GM21390 (cell line): ENCODE results near the gene TMIE.

Source experiments
- ATAC-seq: cut with Tn5 transposase; IDR thresholded peaks from one replicate; pipeline ENCODE4 v1.9.1; 2021; ENCODE audit not compliant: unreplicated experiment

The TMIE gene

DNA sequence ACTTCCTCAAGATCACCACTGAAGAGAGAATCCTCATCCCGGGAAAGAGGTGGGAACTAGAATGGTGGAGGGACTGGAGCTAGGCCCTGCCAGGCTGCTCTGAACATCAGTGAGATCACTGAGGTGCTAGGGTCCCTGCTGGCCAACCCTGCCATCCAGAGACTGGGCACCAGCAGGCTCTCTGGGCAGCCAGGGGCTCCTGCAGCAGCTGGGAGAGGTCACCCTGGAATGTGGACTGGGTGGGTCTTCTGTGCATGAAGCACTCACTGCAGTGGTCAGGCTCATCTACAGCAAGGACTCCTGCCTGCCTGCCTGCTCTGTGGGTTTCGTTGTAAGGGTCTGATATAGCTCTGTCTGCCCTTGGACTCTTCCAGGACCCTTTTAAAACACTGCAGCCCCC, 32.6 kb upstream of the TMIE start:
- no peak for ATAC-seq

DNA sequence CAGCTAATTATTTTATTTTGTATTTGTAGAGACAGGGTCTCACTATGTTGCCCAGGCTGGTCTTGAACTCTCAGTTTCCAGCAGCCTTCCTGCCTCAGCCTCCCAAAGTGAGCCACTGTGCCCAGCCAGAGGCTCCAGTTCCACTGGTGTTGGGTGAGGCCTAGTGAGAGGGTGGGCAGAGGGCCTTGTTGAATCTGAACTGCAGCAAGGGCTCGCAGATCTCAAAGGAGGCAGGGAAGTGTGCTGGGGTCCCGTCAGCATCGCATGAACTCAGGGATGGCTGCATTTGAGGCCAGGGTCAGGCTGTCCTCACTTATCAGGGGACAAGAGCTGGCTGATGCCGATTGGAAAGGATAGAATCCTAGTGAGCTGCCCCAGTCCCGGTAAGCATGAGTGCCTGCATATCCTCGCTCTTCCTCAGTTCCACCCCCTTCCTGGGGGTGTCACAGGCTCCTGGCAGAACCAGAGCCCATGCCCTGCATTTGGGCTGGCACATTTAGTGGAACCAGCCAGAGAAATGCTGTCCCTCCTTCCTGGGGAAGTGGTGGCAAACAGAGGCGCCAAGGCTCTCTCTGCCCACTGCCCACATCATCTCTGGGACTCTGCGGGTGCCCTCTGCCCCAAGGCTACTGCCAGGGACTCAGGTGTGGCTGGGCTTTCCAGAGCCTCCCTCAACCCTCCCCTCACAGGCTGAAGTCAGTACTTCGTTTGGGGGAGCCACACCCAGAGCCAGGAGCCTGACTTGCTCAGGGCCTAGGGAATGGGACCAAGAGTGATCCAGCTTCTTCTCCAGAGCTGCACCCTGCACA, 31.8 kb upstream of the TMIE start:
- no peak for ATAC-seq

DNA sequence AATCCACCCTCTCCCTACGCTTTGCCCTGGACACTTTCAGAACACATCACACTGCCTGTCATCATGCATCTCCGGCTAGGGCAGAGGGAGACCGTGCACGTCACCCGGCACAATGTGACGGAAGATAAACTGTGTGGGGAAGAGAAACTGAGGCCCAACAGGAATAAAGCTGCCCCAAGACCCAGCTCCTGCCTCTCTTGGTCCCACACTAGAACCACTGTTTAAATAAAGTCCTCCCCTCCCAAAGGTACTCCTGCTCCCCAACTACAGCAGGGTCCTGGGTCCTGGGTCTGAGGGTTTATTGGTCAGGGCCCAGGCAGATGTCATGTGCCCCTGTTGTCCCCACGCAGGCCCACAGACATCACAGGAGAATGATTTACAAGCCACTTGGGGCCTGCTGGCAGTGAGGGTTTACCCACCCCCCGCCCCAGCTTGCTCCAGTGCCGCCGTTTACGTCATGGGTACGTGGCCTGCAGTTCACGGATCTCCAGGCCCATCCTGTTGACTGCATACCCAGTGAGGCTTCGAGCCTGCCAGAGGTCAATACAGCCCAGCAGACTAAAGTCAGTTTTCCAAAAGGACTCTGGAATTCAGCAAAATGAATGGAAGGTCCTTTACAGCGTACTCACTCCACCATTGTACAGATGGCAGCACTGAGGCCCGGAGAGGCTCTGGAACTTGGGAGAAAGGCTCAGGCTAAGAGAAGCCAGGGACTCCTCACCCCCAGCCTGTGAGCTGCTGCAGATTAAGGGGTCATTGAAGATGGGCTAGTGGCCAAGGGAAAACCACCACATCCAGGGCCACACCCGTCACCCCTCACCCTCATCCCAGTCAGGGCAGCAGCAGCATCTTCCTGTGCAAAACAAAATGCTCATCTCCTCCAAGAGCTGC, 30.9 kb upstream of the TMIE start:
- ATAC-seq = no peak

DNA sequence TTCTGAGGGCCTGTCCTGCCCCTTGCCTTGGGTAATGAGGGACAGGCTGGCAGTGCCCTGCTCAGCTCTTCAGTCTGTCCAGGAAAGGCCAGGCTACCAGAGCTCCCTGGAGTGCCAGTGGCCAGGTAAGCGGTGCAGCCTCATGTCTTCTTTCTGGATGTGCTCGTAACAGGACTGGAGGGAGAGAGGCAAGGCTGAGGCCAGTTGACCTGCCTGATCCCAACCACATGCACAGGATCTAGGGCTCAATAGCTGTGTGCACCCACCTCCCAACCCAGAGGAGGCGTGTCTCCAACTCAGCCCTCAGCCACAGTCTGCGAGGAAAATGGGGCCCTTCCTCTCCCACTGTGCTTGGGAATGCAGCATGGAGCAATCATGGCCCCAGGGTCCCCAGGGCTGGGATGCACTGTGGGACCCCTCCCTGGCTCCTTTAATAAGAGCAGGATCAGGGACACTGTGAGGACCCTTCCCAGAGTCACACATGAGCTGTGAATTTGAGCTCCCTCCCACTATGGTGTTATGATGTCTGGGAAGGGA, 30.2 kb upstream of the TMIE start:
- no peak for ATAC-seq

DNA sequence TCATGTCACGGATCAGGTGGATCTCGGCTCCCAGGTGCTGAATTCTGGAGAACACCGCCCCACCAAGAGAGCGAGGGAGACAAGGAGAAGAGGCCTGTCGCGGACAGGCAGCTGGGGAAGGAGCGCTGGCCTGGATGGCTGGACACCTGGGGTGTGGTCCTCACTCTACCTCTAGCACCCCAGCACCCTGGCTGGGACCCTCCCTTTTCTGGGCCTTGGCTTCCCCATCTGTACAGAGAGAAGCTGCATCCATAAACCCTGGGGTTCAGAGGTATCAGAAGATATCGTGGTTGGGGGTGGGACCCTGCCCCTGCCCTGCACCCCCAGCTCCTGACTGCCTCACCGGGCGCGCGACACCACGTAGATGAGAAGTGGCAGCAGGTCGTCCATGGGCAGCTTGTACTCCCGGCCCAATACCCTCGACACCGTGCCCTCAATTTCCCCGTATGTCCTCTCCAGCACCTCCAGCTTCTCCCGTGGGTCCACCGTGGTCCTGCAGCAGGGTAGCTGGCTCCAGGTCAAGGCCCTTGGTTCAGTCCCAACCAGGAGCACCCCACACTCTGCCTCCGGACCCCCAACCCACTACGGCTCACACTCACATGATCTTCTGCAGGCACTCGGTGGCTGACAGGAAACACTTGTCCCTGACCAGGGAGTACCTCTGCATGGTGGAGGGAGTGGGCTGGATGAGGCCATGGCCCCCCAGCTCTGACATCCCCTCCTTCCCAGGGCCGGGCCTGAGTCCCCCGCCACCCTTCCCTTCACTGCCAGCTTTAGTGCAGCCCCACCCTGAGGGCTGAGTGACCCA, 29.4 kb upstream of the TMIE start:
- ATAC-seq = no peak

DNA sequence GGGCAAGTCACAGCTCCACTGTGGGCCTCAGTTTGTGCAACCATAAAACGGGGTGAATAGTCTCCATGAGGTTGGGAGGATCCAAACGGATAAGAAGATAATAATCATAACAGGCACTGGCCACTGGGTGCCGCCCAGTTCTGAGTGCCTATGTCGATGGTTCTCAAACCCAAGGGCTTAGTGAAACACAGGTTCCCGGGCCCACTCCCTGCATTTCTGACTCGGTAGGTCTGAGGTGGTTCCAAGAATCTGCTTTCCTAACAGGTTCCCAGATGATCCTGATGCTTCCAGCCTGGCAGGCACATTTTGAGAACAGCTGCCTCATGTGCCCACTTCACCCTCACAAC, 28.9 kb upstream of the TMIE start:
- no peak for ATAC-seq

DNA sequence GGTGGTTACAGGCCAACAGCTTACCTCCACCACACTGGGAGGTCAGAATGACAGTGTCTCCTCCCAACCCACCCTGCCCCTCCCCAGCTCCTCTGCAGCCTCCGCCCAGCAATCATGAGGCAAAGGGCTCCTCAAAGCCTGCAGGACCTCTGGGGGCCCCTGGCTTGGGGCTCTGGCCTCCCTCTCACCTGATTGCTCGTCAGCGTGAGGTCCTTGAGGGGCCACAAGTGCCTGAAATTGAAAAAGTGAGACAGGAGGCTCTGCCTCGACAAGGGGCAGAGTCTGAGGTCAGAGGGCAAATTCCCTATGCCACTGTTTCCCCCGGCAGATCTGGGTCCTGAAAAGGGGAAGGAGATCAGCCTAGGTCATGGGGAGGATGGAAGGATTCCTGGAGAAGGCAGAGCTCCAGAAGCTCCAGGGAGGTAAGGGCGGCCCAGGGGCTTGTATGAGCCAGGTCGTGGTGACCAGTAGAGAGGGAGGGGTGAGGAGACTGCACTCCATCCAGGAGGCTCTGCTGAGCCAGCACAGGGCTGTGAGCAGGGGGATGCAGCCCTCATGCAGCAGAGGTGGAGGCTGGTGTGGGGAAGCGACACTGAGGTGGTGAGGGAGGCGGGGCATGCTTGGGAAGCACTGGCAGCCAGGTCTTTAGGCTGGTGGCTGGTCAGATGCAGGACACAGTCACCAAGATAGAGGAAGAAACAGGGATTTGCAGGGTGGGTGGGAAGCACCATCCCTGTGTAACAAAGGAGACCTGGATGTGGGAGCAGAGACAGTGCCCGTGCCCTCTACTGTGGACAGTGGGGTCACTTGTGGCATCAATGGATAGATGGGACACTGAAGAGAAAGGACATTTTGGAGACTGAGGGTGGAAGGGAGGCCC, 27.8 kb upstream of the TMIE start:
- ATAC-seq = no peak

DNA sequence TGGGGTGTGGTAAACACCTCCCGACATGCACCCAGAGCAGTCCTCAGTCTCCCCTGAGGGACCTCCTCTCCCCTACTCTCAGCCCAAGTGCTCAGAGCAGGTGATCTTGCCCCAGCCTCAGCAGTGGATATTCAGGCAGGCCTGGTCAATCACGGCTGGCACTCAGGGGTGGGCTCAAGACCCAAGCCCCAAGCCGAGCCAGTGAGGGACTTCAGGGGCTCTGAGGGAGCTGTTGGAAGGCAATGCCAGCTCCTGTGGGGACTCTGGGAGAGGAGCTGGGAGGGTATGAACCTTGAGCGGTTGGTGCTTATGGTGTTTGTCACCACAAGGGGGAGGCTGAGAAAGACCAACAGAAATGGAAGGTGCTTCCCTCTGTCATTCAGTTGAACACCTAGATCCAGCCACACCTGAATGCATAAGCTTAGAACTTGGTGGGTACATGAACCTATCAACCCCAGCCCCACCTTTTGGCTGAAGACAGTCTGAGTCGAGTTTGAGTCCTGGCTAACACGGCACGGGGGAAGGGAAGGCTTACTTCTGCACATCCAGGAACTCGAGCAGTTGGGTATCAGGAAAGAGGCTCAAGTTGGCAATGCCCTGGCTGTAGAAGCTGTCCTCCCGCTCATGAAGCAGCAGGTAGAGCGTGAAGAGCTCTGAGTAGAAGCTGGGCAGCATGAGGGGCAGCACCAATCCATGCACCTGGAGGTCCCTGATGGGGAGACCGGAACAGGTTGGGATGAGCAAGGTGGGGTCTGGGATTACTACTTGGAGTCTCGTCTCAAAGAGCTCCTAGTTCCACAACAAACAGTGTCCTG, 27.0 kb upstream of the TMIE start:
- ATAC-seq = no peak

DNA sequence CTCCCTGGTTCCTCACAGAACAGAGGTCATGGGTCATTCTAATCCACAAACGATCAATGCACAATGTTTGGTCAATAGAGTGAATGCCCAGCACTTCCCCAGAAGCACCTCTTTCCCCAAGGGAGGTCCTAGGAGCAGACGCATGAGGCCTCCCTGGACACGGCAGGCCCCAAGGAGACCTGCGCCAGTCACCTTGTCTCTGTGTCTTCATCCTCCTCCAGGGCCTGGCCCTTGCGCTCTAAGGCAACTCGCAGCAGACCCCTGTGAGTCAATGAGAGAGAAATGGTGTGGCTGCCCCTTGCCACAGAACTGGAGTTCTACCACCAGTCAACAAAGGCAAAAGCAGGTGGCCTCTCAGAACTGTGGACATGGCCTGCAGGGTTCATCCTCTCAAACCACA, 25.8 kb upstream of the TMIE start:
- ATAC-seq = no peak

DNA sequence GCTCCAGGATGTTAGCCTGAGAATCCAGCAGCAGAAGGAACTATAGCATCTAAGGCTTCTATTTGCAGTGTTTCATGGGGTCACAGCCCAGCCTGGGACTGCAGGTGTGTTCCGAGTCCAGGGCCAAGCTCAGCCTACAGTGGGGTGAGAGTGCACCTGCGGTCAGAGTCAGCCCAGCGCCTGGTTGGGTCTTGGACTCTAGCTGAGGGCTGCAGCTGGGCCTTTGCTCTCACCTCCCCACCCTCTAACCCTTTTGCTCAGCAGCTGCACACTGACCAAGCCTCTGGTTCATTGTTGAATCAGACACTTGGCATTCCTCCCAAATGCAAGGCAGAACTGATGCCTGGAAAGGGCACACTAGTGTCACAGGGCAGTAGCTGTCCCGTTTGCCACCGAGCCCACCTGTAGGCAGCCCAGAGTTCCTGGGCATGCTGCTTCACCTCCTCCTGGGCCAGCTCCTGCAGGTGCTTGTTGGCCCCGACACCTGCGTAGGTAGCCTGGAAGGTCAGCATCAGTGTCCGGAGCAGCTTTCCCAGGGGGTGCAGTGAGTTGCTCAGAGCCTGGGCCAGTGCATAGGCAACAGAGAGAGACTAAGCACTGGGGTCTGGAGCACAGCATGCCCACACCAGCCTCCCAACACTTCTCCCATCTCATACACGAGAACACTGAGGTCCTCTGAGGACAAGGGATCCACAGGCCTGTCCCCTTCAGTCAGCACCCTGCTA, 25.2 kb upstream of the TMIE start:
- no peak for ATAC-seq

DNA sequence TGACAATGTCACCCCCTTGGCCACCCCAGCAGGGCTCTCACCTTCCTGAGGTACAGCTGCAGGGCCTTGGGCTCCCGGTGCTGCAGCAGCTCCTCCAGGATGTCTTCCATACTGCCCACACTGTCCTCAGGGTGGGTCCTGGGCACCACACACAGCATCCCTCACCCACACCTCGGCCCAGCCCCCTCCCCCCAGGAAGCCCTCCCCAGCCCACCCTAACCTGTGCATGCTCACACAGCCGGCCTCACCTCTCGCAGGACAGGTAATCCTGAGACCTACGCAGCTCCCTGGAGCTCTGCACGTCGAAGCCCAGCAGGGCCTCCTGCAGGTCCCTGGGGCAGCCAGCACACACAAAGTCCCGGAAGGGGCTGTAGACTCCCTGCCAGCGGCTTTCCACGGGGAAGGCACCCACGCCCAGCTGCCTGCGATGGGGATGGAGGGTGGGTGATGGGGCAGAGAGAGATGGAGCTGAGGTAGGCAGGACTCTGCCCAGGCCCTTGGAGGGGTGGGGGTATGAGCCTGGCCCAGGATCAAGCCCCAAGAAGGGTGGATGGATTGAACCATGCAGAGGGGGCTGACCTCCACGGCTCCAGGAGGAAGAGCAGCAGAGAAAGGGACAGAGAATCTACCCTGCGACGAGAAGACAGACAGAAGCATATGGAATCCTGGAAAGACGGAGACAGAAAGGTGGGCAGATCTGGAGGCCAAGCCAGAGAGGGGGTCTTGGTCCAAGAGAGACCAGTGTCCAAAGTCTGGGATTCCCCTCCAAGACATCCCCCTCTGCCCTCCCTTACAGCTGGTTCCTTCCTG, 24.4 kb upstream of the TMIE start:
- ATAC-seq = no peak

DNA sequence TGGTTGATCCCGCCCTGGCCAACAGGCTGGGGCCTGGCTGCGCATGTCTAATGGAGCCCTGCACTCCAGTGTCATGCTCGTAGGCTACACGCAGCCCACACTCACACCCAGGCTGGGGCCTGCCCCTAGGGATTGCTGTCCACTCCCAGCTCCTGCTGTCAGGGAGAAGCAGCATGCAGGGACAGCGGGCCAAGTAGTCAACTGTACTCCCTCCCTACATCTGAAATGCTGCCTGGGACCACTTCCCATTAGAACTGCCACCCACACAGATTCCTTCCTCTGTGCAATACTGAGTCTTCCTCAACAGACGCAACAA, 23.8 kb upstream of the TMIE start:
- ATAC-seq = no peak

DNA sequence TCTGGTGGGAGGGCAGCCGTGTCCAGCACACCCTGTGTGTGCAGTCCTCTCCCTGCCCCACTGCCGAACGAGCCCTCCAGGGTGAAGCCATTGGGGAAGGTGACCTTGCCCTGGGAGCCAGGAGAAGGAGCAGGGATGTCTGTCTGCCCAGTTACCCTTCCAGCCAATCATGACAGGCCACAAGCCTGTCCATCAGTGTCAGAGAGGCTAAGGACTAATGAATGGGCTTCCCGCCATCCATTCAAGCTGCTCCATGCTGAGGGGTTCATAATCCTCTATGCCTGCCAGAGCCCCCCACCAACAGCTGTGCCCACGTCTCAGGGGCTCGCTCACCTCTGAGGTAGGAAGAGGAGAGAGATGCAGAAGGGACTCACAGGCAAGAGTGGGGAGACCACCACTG, 22.9 kb upstream of the TMIE start:
- no peak for ATAC-seq

DNA sequence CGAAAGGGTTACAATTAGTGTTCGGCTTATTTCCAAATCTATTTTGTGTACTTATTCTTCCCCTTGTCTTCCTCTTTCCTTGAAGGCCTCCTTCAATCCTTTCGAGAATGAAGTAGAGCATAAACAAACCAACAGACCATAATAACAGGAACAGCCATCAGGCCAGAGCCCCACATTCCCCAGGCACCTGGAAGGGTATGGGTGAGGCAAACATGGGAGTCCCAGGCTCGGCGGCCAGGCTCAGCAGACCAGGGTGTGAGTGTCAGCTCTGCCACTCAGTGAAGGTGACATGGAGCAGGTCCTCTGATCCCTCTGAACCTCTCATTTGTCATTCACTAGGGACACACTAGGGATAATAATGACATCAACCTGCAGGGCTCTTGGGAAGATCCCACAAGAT, 21.5 kb upstream of the TMIE start:
- ATAC-seq = no peak

DNA sequence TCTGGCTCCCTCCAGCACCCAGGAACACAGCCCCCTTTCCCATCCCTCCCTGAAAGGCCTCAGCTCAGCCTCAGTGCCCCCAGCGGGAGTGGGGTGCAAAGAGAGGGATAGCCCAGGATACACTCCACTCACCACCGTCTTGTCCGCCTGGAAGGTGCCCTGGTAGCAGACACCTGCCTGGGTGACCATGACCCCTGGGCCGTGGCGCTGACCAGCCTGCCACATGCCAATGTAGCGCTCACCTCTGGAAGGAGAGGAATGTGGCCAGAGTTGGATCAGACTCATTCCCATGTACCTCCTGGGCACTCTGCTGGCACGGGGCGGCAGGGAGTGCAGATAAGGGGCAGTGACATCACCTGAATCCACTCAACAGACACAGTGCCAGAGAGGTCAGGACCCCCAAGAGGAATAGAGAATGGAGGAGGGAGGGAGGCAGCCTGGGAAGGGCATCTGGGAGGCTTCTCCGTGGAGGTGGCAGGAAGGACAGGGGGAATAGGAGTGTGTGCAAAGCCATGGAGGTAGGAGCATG, 20.8 kb upstream of the TMIE start:
- ATAC-seq = no peak

DNA sequence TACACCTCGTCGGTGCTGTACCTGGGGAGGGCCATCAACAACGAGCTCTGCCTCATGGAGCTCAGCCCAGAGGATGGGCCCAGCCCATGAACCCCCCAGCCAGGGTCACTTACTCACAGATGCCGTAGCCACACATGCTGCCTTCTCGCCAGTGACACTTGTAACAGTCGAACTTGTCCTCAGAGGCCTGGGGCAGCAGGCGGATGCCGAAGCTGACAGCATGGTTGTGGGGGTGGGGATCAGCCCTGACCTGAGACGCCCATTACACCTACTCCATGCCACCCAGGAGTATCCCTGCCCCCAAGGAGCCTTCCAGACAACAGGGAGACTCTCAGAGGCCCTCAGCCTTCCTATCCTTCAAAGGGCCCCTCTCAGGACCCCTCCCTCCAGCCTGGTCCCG, 19.8 kb upstream of the TMIE start:
- ATAC-seq = no peak

DNA sequence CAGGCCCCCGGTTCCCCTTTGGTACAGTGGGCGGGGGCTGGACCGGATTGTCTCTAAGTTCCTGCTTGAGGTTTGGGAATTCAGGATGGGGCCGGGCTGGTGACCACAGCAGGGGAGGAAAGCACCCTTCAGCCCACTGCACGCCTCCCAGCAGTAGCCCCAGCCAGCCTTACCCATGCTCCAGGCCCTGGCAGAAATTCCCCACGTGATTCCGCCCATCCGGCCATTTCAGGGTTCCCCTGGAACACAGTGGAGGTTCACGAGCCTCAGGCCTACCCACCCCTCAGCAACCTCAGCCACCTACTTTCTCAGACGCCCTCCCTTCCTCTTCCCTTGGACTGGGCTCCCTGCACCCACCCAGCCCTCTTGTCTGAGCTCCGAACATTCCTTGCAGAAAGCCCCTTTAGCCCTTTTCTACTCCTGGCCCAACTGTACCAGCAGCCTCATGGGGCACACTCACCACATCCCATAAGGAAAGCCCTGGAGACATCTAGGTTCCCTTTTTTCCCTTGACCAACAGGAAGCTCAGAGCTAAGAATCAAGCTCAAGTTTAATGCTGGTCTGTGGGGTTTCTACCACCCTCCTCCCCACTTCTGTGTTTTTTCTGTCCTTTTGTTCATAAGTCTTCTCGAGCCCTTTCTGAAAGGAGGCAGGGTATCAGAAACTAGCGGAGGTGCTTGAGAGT, 19.2 kb upstream of the TMIE start:
- ATAC-seq = no peak
